Measurements from ENCODE around the gene EMX2. TPM values are rescaled to one million over a fixed set of nuclear protein-coding genes. Genes with fewer than 3 reads are reported as not detected.

Gene EMX2
- total and polyA plus RNA-seq, 2 donors (not counting 3 experiments of a cell fraction or from before 2014, with no cell fraction given): not detected

DNA sequence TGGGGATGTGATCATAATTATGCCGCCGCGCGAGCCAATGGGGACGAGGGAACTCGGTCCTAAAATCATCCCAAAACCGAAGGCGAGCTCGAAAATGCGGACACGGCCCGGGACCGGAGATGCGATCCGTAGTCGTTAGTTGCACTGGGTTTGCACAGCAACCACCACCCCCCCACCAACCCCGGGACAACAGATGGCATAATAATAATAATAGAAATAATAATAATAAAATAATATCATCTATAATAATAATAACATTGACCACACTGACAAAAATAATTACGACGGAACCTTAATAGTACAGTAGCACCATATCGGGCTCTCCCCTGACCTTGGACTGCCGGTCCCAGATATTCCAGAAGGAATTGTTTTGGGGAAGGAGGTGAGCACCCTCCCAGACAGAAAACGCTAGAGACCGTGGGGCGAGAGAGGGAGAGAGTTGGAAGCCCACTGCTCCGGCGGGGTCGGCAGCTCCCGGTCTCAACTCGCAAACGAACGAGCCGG is 1.1 kb upstream of the EMX2 start:
- H2AFZ ChIP-seq (ENCODE audit: low read depth, low read length): no peak overlapping the region
- H3K79me2 ChIP-seq (ENCODE audit: control insufficient read depth, insufficient read depth, low read length): no peaks in the 10 kb centered on the region
- H3K9ac ChIP-seq (replicated peaks; ENCODE audit: extremely low read depth, insufficient read depth, low read length): no peak overlapping the region
- H3K36me3 ChIP-seq (ENCODE audit: control insufficient read depth in 2 of 2, extremely low read depth in 1 of 2, insufficient read depth in 2 of 2, low read length in 2 of 2): no peaks in the 10 kb centered on the region
- H3K4me2 ChIP-seq (ENCODE audit: insufficient read depth, low read length): no peak overlapping the region
- H3K27me3 ChIP-seq (ENCODE audit: control insufficient read depth in 2 of 2, insufficient read depth in 2 of 2, low read length in 2 of 2): peaks cover 85 to 94% of the 10 kb centered on the region in 2 experiments
- TF ChIP-seq GATA2 (IDR thresholded peaks at IDR 0.05; ENCODE audit: insufficient read depth, insufficient read length, low read depth, low read length) (no peak), FOS (IDR thresholded peaks at IDR 0.05; ENCODE audit: borderline replicate concordance, insufficient read depth, low read length) (no peak)
- TF ChIP-seq, protein P1, sequence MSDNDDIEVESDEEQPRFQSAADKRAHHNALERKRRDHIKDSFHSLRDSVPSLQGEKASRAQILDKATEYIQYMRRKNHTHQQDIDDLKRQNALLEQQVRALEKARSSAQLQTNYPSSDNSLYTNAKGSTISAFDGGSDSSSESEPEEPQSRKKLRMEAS (IDR thresholded peaks at IDR 0.05; ENCODE audit: insufficient read depth, insufficient read length): no peak
- peak; percentile 38 for FAIRE-seq
- ChIA-PET CTCF (interaction anchor here (5.8 kb wide), 1 partner anchor 701 kb away, joined by 94 read pairs; no protein-coding TSS in a partner anchor), POLR2A (no interaction called here)
- H3K27ac ChIP-seq (ENCODE audit: insufficient read depth, low read depth, low read length): no peak overlapping the region
- H4K20me1 ChIP-seq (replicated peaks; ENCODE audit: control insufficient read depth, extremely low read depth, insufficient read depth, low read length): no peaks in the 10 kb centered on the region
- peaks cover 2% of the 10 kb centered on the region for H3K4me1 ChIP-seq (ENCODE audit: control insufficient read depth, extremely low read depth, insufficient read depth, low read length)
- no peak for DNase-seq (ENCODE audit: low read depth, low spot score)
- intact Hi-C loops (cut with micrococcal nuclease): loop anchor here (5.0 kb wide), 1 partner anchor 84 kb away; no protein-coding TSS in a partner anchor
- dilution Hi-C loops (cut with MboI; ENCODE audit: extremely low pct_ligation_motif_present, low sequenced_read_pairs): no loop called here
- H3K9me1 ChIP-seq (replicated peaks; ENCODE audit: control insufficient read depth, extremely low read depth, insufficient read depth, low read length): no peaks in the 10 kb centered on the region
- no peaks in the 10 kb centered on the region for H3K9me3 ChIP-seq (replicated peaks; ENCODE audit: control insufficient read depth, insufficient read depth, low read length)
- no peak overlapping the region for H3K4me3 ChIP-seq (replicated peaks in 1 of 3; ENCODE audit: insufficient read depth in 1 of 3, low read depth in 1 of 3, low read length in 3 of 3)
- BruUV-seq (replicated peaks): no TSS peak

DNA sequence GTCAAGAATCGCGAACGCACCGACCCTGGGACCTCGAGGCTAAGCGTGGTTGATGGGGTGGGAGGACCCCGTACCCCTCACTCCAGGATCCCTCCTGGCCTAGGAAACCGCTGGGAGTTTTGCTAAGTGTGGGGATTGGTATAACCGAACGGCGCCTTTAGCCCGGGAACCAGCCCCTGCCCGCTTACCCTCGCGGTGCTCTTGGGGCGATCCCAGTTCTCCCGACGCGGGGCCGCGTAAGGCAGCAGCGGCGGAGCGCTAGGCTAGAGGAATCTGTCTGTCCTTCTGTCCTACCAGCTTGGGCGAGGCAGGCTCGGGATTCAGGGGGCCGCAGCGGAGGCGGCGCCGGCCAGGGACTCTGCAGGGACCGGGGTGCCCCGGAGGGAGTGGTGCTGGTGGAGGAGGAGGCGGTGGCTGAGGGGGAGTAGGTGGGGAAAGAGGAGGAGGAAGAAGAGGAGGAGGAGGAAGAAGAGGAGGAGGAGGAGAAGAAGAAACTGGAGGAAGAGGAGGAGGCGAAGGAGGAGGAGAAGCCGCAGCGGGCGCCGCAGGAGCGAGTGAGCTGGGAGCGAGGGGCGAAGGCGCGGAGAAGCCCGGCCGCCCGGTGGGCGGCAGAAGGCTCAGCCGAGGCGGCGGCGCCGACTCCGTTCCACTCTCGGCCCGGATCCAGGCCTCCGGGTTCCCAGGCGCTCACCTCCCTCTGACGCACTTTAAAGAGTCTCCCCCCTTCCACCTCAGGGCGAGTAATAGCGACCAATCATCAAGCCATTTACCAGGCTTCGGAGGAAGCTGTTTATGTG is 439 bp upstream of the EMX2 start:
- FAIRE-seq (no peak), DNase-seq (ENCODE audit: low read depth, low spot score) (no peak)
- no peaks in the 10 kb centered on the region for H3K9me1 ChIP-seq (replicated peaks; ENCODE audit: control insufficient read depth, extremely low read depth, insufficient read depth, low read length)
- no peaks in the 10 kb centered on the region for H4K20me1 ChIP-seq (replicated peaks; ENCODE audit: control insufficient read depth, extremely low read depth, insufficient read depth, low read length)
- TF ChIP-seq, protein P1 (IDR thresholded peaks at IDR 0.05; ENCODE audit: insufficient read depth, insufficient read length): no peak
- TF ChIP-seq EZH2 (IDR thresholded peaks at IDR 0.05; ENCODE audit: borderline replicate concordance, low read depth, low read length, severe bottlenecking): peak; percentile 100
- no peak overlapping the region for H2AFZ ChIP-seq (ENCODE audit: low read depth, low read length)
- ChIA-PET POLR2A (no interaction called here), CTCF (interaction anchor here (1.0 to 5.8 kb wide), 3 partner anchors 9 to 700 kb away, joined by 3 to 94 read pairs (median 4); no protein-coding TSS in a partner anchor)
- dilution Hi-C loops (cut with MboI; ENCODE audit: extremely low pct_ligation_motif_present, low sequenced_read_pairs): no loop called here
- no peak overlapping the region for H3K9ac ChIP-seq (replicated peaks; ENCODE audit: extremely low read depth, insufficient read depth, low read length)
- no peaks in the 10 kb centered on the region for H3K9me3 ChIP-seq (replicated peaks; ENCODE audit: control insufficient read depth, insufficient read depth, low read length)
- H3K79me2 ChIP-seq (ENCODE audit: control insufficient read depth, insufficient read depth, low read length): no peaks in the 10 kb centered on the region
- peaks cover 85 to 94% of the 10 kb centered on the region in 2 experiments for H3K27me3 ChIP-seq (ENCODE audit: control insufficient read depth in 2 of 2, insufficient read depth in 2 of 2, low read length in 2 of 2)
- H3K4me2 ChIP-seq (ENCODE audit: insufficient read depth, low read length): no peak overlapping the region
- no peak overlapping the region for H3K4me3 ChIP-seq (replicated peaks in 1 of 3; ENCODE audit: insufficient read depth in 1 of 3, low read depth in 1 of 3, low read length in 3 of 3)
- no TSS peak for BruUV-seq (replicated peaks)
- H3K27ac ChIP-seq (ENCODE audit: insufficient read depth, low read depth, low read length): no peak overlapping the region
- H3K36me3 ChIP-seq (ENCODE audit: control insufficient read depth in 2 of 2, extremely low read depth in 1 of 2, insufficient read depth in 2 of 2, low read length in 2 of 2): no peaks in the 10 kb centered on the region
- H3K4me1 ChIP-seq (ENCODE audit: control insufficient read depth, extremely low read depth, insufficient read depth, low read length): peaks cover 2% of the 10 kb centered on the region
- intact Hi-C loops (cut with micrococcal nuclease): loop anchor here (5.0 kb wide), 1 partner anchor 85 kb away; no protein-coding TSS in a partner anchor
